GM21526 (cell line): ENCODE results near the gene EEF1A2.

Source experiments
- ATAC-seq: cut with Tn5 transposase; IDR thresholded peaks from one replicate; pipeline ENCODE4 v1.9.1; 2021; ENCODE audit warnings: moderate library complexity; ENCODE audit not compliant: unreplicated experiment, low FRiP score

EEF1A2 gene

DNA sequence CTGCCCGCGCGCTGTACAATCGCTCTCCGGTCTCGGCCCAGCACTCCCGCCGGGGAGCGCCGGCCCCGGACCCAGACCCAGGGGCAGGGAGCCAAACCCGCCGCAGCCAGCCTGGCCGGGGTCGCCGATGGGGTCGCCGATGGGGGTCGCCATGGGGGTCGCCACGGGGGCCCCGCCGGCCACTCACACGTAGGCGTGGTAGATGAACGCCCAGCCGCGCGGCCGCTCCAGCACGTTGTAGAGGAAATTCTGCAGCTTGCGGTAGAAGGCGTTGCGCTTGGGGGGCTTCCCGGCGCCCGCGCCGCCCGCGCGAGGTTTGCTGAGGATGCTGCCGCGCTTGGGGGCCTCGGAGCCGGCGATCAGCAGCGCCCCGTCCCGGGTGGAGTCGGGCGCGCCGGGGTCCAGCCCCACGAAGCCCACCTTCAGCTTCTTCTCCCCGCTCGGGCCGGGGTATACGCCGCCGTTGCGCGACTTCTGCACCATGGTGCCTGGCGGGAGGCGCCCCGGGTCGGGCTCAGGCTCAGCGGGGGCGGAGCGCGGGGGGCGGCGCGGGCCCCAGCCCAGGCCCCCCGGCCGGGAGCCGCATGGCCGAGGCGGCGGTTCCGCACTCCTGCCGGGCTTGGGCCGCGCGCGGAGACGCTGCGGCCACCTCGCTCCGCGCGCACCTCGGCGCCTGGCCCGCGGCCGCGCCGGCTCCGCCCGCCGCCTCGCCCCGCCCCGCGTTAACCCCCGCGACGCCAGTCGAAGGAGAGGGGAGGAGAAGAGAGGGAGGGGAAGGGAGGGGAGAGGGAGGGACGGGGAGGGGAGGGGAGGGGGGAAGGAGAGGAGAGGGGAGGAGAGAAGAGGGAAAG is 26.7 kb downstream of the EEF1A2 start, which contains the start of gene KCNQ2:
Gene KCNQ2, minus strand, starts transcription at position 675 of the 851 bp plus-strand sequence. Its CDS starts 192 bp downstream, at position 483.
- ATAC-seq = no peak

DNA sequence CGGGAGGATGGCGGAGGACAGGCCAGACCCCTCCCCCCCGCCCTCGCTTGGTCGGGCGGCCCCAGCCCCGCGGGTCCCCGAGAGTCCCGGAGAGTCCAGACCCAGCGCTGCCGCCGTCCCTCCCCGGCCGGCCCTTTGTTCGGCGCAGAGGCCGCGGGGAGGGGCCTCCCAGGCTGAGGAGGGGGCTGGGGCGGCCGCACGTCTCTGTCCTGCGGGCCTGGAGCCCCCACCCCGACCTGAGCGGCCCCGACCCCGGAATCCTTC is 27.2 kb downstream of the EEF1A2 start:
- ATAC-seq = no peak

DNA sequence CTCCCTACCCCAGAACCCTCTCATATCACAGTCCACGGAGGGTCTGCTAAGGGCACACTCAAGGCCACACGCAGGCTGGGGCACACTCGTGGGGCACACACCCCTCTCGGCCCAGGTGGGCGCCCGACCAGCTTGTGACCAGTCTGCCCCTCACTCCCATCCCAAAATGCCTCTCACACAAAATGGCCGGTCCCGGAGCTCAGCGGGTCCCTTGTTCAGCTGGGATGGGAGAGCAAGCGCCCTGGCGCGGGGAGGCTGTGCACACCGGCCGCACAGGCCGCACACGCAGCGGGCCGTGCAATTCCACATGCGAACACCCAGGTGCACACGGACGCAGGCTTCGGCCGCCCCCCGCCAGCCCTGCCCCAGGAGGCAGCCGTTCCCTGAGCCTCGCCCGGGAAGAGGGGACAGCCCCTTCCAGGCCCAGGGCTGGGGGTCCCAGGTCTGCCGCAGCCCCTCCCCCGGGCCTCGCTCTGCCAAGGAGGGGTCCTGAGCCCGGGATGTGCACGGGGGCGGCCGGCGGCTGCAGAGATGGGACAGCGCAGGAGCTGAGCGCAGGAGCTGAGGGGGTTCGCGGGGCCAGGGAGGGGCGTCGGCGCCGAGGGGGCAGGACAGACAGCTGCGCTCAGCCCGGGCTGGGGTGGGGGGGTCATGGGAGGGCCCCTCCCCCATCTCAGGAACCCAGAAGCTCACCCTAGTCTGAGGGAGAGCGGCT is 27.7 kb downstream of the EEF1A2 start:
- ATAC-seq = no peak

DNA sequence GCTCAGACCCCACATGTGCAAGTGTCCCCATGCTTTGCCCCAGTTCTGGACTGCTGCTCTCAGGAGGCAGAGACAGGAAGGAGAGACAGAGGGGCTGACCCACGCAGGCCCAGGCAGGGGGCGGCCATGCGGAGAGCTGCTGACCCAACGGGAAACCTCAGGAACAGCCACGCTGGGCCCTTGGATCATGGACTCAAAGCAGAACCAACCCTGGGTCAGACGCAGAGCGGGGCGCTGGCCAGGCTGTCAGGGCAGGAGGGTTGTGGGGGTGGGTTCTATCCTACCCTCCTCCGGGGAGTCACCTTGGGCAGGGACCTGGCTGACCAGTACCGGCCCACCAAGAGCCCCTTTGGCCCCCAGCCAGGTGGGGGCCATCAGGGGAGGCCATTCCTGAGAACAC is 28.5 kb downstream of the EEF1A2 start:
- ATAC-seq = no peak

DNA sequence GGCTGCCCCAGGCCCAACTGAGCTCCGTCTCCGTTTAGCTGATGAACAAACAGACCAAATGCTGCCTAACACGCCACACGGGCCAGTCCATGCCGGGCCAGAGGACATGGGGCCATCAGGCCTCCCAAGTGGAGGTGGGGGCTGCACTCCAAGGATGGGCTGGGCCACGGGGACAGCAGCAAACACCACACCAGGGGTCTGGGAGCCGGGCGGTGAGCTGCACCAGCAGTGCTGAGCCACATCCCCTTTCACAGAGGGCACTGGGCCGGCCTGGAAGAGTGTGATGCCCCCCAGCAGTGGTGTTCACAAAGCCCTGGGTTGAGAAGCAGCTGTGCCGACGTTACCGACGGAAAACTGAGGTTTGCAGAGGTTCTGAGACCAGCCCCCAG is 29.2 kb downstream of the EEF1A2 start:
- no peak for ATAC-seq

DNA sequence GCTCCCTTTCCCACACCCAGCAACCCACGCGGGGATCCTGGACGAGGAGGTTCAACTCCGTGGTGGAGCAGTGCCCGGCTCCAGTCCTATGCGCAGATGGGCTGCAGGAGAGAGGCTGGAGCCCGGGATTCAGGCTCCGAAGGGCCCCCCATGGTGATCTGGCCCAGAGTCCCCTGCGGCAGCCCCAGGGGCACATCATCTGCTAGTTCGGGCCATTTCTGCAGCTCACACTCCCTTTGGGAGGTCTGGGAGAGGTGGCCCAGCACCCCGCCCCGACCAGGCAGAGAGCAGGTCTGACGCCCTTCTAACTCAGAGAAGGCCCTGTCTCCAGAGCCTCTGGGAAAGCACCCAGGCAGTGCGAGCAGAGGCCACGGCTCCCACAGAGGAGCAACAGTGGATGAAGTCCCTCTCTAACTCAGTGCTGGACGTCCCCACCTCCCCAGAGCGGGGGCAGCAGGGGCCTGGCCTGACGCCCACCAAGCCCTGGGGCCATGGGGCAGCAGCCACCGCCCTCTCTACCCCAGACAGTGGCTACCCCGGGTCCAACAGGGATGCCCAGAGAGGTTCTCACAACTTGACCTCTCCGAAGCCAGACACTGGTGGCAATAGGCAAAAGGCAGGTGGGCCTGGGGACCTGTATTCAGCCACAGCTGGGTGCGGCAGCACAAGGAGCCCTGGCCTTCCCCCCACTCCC is 29.7 kb downstream of the EEF1A2 start:
- ATAC-seq = no peak

DNA sequence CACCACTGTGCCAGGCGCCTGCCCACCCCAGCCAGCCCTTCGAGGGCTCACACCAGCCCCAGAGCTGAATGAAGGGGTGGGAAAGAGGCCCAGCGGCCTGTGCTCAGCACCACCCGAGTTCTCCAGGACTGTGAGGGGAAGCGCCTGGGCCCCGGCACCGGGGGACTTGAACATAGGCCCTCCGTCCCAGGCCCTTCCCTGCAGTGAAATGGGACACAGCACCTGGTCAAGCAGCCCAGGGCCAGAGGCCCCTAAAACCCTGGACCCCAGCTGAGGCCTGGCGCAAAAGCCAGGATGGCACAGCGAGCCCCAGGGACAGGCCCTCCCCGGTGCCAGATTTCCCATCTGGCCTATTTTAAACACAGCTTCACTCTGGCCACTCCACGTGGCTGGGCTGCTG is 30.5 kb downstream of the EEF1A2 start:
- ATAC-seq = no peak

DNA sequence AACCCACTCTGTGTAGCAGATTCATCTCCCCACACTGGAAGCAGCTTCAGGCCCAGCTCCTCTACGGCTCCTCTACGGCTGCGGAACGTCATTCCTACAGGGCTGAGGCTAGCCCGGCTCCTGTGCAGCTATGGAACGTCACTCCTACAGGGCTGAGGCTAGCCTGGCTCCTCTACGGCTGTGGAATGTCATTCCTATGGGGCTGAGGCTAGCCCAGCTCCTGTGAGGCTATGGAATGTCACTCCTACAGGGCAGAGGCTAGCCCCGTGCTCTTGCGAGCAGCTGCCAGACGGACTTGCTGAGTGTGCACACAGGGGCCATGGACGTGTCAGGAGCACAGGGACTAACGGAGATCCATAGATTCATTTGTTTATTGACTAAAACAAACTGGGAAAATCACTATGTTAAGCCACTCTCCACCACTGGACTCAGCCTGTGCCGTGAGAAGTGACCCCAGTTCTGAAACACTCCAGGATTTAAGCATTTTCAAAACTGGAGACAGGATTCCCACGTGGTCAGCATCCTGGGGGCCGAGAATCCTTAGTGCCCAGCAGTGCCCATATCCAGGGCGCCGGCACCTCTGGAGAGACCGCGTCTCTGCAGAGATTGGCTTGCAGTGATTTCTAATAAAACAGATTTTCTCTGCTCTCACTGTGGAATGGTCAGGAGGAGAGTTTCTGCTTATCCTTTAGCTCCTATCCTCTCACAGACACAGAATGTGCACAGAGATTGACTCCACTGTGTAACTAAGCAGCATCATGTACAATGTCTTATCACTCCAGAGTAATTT is 31.4 kb downstream of the EEF1A2 start:
- no peak for ATAC-seq

DNA sequence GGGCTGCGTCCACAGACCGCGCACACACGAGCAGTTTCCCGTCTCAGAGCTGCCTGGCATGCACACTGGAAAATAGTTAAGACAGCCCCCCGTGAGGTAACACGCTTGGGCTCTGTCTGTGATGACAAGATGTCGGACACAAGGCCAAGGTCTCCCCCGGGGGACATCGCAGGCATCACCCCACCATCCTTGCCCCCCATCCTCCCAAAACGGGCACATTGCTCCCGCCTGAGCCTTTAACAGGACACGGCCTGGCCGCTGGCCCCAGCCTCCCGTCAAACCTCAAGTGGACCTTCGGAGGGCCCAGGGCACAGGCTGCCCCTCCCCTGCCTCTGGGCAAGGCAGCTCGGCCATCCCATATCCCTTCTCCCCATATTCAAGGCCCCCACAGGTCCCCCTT is 32.0 kb downstream of the EEF1A2 start:
- no peak for ATAC-seq

DNA sequence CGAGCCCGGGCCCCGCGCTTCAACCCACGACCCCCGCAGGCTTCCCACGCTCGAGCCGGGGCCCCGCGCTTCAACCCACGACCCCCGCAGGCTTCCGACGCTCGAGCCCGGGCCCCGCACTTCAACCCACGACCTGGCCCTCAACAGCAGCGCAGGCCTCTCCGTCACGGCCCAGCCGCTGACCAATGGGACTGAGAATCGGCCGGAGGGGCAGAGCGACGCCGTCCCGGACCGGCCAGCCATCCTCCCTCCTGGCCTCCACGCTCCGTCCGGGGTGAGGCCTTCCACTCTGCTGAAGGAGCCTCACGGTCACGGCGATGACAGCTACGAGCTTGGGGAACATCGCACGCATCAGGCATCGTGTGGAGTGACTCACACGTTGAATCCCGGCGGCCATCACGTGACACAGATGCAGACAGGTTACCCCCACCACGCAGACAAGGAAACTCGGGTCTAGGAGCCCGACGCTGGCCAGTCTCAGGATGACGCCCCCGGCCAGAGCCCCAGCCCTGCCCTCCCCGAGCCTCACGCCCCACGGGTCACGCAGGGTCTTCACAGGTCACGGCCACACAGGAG is 32.5 kb downstream of the EEF1A2 start:
- ATAC-seq = no peak

DNA sequence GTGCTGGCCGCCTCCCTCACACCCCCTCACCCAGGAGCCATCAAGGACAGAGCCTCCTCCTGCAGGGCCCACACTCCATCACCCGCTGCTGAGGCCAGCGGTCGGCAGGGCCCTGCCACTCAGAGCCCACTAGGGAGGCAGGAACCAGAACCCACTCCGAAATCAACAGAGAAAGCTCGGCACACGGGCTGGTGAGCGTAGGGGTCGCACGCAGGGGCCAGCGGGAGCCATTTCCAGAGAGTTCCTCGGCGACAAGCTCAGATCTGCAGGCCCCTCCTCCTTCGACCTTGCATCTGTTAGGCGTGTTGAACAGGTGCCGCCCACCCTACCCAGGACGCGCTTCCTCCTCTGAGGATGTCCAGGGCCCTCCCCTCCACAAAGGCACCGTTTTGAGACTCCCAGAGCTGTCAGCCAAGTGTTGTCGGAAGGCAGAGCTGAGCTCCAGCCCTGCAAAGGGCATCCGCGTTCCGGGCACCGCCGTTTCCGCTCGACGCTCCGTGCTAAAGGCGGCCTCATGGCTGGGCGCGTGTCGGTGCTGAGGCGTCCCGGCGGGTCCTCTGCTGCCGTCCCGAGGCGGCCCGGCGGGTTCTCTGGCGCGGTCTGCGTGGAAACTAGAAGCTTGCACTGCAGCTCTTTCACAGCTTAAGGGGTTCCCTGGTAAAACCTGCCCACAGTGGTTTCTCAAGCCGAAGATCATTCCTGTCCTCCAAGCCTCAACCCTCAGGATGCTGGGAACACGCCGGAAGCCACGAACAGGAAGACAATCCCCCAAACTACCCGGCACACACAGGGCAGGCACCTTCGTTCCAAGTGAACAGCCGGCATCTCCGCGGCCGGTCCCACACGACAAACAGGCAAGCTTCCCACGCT is 33.3 kb downstream of the EEF1A2 start:
- no peak for ATAC-seq

DNA sequence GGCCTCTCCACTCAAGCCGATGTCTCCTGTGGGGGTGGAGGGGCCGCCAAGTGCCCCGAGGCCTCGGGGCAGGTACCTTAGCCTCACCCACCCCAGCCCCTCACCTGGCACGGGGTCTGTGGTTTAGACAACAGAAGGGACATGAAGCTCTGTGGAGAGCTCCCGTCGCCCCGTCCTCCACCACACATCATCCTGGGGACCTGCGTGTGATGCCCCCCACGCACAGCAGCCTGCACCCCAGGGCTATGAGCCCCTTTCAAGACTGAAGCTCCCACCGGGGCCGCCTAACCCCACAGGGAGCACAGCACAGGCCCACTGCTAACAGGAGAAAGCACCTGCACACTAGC is 34.6 kb downstream of the EEF1A2 start:
- ATAC-seq = no peak

DNA sequence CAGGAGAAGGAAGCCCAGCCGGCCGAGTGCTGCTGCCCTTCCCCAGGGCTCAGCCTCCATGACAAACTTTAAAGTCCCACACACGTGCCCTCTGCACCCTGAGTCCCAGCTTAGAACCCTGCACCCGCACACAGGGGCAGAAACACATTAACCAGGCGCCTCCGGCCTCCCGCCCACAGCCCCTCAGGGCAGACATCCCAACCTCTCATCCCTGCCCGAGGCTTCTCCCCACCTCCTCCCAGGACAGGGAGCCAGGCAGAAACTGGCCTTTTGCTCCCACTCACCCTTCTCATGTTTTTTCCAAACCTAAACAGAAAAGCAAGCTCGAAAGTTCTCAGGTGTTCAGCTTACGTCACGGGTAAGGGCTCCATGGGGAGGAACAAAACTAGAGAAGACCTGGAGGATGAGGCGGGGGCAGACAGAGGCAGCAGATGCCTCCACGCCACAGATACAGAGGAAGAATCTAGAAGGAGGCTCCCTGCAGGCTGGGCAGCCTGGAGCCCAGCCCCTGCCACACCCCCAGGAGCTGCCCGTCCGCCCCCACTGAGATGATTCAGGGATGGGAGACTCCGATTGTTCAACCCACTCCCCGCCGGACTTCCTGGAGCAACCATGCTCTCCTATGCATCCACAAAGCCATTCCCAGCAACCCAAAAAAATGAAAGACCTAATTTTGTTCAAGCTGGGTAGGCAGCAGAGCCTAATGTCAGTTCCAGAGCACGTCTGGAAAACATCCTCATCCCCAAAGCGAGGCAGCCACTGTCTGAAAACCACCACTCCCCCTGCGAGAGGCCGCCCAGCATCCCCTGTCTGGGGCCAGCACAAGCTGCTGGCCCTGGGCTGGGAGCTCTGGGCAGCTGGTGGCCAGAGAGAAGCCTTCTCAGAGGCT is 35.2 kb downstream of the EEF1A2 start:
- no peak for ATAC-seq

DNA sequence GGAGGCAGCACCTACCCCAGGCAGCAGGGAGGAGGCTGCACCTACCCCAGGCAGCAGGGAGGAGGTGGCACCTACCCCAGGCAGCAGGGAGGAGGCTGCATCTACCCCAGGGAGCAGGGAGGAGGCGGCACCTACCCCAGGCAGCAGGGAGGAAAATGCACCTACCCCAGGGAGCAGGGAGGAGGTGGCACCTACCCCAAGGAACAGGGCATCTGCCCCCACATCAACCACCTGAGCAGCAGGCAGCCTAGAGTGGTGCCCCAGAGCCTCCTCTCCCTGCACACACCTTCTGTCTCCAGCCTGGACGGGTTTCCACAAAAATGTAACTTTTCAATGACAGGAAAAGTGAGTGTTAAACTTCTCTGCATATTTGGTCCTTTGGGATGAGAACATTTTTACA is 36.6 kb downstream of the EEF1A2 start:
- no peak for ATAC-seq

DNA sequence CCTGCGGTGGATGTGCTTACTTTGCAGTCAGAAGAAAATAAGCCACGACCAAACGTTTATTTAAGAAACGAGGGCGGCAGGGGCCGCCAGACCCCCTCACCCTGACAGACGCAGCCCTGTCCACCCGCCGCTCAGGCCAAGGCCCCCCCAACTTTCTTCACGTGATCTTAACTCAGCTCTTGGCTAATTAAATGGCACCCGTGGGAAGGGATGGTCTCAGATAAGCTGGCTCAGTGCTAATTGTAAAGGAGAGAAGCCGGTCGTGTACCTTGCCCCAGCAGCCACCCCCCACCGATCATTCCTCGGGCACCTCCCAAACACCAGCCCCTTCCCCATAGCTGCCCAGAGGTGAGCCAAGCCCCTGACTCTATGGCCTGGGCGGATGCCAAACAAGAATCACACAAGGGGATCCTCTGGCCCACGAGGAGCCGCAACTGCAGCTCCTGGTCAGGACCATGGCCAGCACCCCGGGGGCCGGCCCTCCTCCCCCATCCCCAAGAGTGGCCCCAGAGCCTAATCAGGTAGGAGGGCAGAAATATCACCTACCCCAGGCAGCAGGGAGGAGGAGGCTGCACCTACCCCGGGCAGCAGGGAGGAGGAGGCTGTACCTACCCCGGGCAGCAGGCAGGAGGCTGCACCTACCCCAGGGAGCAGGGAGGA is 37.6 kb downstream of the EEF1A2 start:
- no peak for ATAC-seq

DNA sequence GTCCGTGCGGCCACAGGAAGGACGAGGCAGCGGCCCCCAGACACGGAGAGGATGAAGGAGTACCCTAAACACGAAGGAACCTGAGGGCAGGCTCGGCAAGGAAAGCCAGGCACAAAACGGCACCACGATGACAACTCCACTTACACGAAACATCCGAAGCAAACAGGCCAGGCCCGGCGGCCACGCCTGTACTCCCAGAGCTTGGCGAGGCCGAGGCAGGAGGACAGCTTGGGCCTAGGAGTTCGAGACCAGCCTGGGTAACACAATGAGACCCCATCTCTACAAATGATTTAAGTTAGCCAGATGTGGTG is 39.9 kb downstream of the EEF1A2 start:
- no peak for ATAC-seq

DNA sequence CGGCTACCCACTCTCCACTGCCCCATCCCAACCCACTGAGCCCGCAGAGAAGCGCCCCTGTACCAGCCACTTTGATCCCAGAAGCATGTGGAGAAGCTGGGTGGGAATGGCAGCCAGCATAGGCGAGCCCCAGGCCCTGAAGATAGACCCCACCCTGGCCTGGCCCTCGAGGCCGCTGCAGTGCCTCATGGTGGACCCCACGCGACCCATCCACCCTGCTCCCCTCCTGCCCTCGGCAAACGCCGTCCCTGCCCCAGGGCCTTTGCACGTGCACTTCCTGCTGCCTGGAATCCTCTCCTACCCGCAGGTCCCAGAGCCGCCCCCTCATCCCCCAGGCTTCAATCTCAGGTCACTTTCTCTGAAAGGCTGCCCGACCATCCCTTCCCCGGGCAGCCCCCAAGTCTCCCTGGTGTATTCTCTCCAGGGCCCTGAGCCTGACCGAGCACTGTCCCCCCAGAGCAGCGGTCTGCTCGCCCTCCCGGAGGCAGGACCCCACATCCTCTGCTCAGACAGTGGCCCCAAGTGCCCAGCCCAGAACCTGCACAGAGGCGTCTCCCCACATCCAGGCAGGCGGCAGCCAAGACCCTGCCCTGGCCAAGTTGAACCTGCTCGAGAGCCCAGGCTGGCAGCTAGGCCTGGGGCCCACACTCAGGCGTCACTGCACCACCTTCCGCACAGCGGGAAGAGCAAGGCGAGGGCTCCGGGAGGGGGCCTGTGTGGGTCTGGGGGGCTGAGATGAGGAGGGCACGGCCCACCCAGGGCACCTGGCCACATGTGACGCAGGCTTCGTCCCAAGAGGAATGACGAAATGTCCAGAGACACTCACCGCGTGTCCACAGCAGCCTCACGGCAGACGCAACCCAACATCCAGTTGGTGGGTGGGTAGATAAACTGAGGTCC is 40.5 kb downstream of the EEF1A2 start:
- no peak for ATAC-seq
